Stimulated activated naive CD4-positive, alpha-beta T cell (primary cell): ENCODE data around the gene MRPS34.

ENCODE experiments used
- DNase-seq, 6 experiments: peaks; one replicate each; lab custom pipeline; 2025; lab: John Stamatoyannopoulos, UW

The MRPS34 gene

DNA sequence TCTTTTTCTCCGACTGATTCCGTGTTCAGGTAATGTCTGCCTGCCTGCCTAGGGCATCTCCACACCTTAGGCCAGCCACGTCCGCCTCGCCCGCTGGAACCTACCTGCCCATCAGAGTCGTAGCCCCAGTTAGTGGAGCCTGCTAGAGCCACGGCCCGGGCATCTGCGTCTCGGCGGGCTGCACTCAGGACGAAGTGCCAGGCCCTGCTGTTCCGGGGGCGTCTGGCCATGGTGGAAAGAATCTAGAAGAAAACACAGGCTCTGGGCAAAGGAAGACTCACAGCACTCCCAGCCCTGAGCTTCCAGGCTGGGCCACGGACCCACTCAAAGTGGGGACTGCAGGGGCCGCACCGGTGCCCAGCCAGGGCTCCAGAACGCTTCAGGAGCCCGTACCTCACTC lies 8.3 kb upstream of the MRPS34 start:
- DNase-seq, result no peak

DNA sequence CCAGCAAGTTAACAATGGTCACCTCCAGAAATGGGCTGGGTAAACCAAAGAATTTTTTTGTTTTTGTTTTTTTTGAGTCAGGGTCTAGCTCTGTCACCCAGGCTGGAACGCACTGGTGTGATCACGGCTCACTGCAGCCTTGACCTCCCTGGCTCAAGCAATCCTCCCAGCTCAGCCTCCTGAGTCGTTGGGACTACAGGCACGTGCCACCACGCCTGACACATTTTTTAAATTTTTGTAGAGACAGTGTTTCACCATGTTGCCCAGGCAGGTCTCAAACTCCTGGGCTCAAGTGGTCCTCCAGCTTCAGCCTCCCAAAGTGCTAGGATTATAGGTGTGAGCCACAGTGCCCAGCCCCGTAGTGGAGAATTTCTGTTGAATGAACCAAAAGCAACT lies 7.7 kb upstream of the MRPS34 start:
- no peak for DNase-seq

DNA sequence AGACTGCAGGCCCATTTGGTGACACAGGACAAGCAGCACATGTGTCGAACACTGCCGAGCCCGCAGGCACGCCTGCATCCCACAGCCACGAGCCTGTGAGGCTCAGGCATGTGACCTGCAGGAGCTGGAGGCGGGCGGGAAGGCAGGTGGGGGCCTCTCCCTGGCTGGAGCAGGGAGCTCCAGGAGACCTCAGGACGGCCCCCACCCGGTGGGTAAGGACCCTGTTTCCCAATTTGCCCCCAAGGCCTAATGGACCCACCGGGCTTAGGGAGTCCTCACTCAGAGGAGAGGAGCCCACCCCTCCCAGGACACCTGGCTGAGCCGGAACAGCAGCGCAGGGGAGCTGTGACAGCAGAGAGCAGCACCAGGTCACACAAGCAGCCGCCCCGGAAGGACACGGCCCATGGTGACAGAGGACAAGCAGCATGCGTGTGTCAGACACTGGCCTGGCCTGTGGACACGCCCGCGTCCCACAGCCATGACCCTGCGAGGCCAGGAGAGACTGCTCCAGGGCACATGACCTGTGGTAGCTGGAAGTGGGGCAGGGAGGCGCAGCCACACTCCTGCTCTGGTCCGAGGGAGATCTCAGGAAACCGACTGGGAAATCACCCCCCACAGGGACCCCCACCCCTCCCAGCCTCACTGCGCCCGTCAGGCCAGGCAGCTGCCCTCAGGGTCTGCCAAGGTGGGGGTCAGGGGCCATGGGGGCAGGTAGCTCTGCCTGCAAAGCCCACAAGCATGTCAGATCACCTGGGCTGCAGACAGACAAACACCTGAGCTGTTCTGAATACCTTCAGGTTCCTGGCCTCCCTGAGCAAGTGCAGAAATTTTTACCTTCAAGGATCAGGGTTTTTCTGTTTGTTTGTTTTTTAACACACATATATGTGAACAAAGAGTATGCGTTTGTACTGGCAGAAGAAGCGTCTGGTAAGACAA lies 7.1 kb upstream of the MRPS34 start:
- no peak for DNase-seq

GRCh38 chr16:1779234-1779701 lies 6.3 kb upstream of the MRPS34 start:
- no peak for DNase-seq

DNA sequence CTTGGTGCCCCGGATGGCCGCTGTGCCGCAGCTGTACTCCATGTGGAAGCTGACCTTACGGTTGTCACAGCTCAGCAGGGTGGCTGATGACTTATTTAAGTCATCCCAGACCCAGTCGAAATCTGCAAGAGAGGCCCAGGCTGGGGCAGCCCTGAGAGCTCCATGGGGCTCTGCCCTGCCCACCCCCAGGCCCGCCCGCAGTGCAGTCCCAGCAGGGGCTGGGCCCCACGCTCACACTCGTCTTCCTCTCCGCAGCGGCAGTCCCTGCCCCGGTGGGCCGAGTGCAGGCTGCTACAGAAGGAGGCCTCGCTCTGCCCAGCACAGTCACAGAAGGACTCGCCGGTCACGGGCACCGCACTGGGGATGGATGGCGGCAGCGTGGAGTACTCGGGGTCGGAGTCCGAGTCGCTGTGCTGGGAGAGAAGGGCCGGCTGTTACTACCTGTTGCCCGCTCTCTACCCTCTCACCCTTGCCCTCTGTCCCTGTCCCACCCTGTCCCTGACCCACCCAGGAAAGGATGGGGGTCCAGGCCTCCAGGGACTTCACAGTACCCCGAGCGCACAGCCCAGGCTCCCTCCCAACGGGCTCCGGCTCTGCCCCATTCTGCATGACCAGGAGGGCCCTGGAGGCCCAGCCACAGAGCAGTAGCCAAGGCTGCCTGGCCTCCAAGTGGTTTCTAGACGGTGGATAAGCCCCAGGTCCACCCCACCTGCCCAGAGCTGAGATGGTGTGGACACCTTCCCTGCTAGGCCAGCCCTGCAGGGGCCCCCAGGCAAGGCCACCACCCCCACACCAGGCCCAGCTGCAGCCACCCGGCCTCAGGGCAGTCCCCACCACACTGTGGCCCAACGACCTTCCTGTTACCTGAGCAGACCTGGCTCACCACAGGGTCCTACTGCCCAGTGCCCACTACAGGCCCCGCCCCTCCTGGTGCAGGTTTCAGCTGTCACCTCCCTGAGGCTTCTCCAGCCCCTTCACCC lies 5.6 kb upstream of the MRPS34 start:
- no peak for DNase-seq

- DNase-seq, result no peak
These were observed 4.7 kb upstream of the MRPS34 start for GRCh38 chr16:1777375-1778199.

DNA sequence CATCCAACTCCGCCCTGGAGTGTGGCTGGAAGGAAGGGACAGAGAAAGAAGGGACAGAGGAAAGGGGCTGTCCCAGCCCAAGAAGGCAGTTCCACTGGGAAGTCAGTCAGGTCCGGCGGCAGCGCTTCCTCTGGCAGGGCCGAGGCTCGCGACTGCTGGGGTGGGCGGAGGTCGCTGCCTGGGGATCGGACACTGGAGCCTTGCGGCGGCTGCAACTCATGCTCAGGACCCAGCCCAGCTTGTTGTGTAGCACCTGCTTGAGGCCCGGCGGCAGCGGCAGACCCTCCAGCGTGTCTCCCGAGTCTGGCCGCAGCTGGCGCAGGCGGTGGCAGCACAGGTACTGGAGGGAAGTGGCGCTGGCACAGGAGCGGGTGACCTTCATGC lies 4.0 kb upstream of the MRPS34 start:
- no peak for DNase-seq

- DNase-seq, result no peak
These were observed 3.7 kb upstream of the MRPS34 start for GRCh38 chr16:1776672-1776955.

DNA sequence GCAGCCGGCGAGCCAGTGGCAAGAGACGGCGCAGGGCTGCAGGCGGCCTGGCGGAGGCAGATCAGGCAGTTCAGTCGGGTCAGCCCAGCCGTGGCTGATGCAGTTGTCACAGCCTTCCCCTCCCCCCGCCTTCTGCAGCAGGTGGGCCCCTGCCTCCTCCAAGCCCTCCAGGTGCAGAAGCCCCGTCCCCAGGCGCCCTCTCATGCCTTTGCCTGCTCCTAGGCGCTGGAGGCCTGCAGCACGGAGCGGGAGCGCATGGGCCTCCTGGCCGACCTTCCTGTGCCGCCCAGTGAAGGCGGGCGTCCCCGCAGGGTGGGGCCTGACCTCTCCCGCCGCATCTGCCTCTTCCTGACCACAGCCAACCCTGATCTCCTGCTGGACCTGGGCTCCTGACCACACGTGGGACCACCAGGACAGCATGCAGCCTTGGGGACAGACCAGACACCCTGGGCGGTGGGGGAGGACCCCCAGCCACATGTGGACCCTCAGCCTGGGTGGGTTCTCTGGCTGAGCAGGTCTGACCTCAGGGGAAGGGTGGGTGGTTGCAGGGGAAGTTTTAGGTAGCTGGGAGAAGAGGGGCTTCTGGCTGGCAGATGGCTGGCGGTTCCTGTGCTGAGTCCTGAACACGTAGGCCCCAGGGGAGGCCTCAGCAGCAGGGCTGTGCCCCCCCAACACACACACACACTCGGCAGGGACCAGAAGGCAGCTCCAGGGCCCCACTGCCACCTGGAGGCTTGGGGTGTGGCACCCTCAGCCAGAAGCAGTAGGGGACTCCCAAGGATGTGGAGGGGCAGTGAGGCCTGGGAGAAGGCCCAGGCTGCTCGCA lies 3.1 kb upstream of the MRPS34 start:
- no peak for DNase-seq

GRCh38 chr16:1775006-1775845 lies 2.3 kb upstream of the MRPS34 start:
- no peak for DNase-seq

DNA sequence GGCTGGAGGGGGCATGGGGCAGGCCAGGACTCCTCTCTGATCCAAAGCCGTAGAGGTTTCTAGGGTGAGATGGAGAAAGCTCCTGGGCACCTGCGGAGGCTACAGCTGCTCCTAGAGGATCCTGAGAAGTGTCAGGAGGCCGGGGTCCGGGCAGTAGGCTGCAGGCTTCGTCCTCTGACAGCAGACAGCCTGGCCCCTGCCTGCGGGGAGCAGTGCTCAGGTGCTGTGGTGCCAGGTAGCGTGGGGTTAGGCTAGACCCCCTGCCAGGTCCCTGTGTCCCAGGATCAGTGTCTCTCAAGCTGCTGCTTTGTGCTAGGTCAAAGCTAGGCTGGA lies 1.5 kb upstream of the MRPS34 start:
- DNase-seq, result no peak

DNA sequence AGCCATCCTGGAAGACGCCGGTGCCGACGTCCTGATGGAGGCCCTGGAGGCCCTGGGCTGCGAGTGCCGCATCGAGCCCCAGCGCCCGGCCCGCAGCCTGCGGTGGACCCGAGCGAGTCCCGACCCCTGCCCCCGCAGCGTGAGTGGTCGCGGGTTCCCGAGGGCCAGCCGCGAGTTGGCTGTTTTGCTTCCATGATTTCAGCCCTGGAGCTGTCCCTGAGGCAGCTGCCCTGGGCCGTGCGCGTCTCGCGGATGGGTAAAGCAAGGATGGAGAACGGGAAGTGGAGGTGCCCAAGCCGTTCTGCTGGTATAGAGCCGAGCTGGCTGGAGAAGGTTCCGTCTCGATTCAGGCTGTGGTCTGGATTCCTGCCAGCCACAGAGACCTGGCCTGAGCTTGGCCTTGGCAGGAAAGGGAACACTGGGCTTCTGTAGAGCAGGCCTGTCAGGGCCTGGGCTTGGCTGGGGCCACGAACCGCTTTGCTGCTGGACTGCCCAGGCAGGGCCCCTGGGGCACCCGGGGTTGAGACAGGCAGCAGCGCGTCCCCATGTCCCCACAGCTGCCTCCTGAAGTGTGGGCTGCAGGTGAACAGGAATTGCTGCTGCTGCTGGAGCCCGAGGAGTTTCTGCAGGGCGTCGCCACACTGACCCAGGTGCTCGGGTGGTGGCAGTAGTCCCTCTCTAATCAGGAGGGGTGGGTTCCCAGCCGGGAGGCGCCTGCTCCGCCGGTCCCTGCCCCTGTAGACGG lies 941 bp upstream of the MRPS34 start:
- peak in 1 of 6 experiments; percentile 42 for DNase-seq

GRCh38 chr16:1772362-1772907 lies 499 bp downstream of the MRPS34 start, which contains the start of gene EME2:
TSS of gene EME2 (plus strand) at chr16:1772810. CDS start at chr16:1773228, 418 bp downstream.
- DNase-seq, result peak; percentile 13 to 77 (median 52)

GRCh38 chr16:1771864-1772361 lies 1.0 kb downstream of the MRPS34 start:
- DNase-seq, result peak in 1 of 6 experiments; percentile 49

GRCh38 chr16:1771188-1771863 lies 1.6 kb downstream of the MRPS34 start, which contains the start of gene NME3:
TSS of gene NME3 (minus strand) at chr16:1771543. CDS start at chr16:1771534, 9 bp downstream.
- peak; percentile 40 to 66 (median 65) for DNase-seq

GRCh38 chr16:1770328-1771187 lies 2.4 kb downstream of the MRPS34 start:
- peak in 5 of 6 experiments; percentile 22 to 41 (median 33) for DNase-seq
